WTC11 (cell line): Measurements from ENCODE around the gene GPR83. TPM values are rescaled to one million over a fixed set of nuclear protein-coding genes. Genes with fewer than 3 reads are reported as not detected.

ENCODE experiments used
- ATAC-seq: fragments of 200-7000 bp; cut with Tn5 transposase; 2 replicates; pipeline ENCODE4 v1.10.0; 2021; ENCODE audit warnings: mild to moderate bottlenecking, moderate library complexity
- CTCF ChIA-PET: fragments of 300-600 bp; sonication (Branson Sonifier 250); formaldehyde crosslinking; loops from one replicate; lab custom pipeline; 2021; ENCODE audit warnings: antibody characterized with exemption; lab: Charles Lee
- POLR2A ChIA-PET: fragments of 350-600 bp; sonication (Branson Sonifier 250); formaldehyde crosslinking; loops from one replicate; lab custom pipeline; 2021; ENCODE audit warnings: antibody characterized with exemption; lab: Charles Lee
- DNase-seq: peaks from one replicate; pipeline ENCODE4 v3.0.0; 2021; ENCODE audit warnings: low spot score
- H3K27ac Mint-ChIP-seq: 2 replicates; pipeline ENCODE4 v1.8.0; 2021; ENCODE audit warnings: mixed read lengths
- H3K27me3 Mint-ChIP-seq: 2 replicates; pipeline ENCODE4 v1.8.0; 2021; ENCODE audit warnings: low read depth, mild to moderate bottlenecking, moderate library complexity, mixed read lengths
- H3K36me3 Mint-ChIP-seq: 2 replicates; pipeline ENCODE4 v1.8.0; 2021; ENCODE audit warnings: mixed read lengths
- H3K4me1 Mint-ChIP-seq: 2 replicates; pipeline ENCODE4 v1.8.0; 2022; ENCODE audit warnings: mixed read lengths
- H3K4me3 Mint-ChIP-seq: 2 replicates; pipeline ENCODE4 v1.8.0; 2021; ENCODE audit warnings: mild to moderate bottlenecking, moderate library complexity, mixed read lengths
- H3K9me3 Mint-ChIP-seq: 2 replicates; pipeline ENCODE4 v1.8.0; 2021; ENCODE audit warnings: mixed read lengths
- AR ChIP-seq: fragments of 250-450 bp; sonication (Bioruptor Pico); IDR thresholded peaks from 2 replicates; pipeline ENCODE4 v1.9.0; 2021; ENCODE audit warnings: mild to moderate bottlenecking
- ATF2 ChIP-seq: sonication (generic); formaldehyde crosslinking; IDR thresholded peaks from 2 replicates; pipeline ENCODE4 v1.8.1; 2022; ENCODE audit warnings: low read depth, missing genetic modification reagents, borderline replicate concordance
- CBFB ChIP-seq: sonication (generic); formaldehyde crosslinking; IDR thresholded peaks from 2 replicates; pipeline ENCODE4 v1.8.1; 2022; ENCODE audit warnings: mild to moderate bottlenecking, low read depth, missing genetic modification reagents
- CREB1 ChIP-seq: sonication (generic); formaldehyde crosslinking; IDR thresholded peaks from 2 replicates; pipeline ENCODE4 v1.8.0; 2023; ENCODE audit warnings: mild to moderate bottlenecking, missing genetic modification reagents
- CREM ChIP-seq: sonication (generic); formaldehyde crosslinking; IDR thresholded peaks from 2 replicates; pipeline ENCODE4 v1.8.1; 2022; ENCODE audit warnings: mild to moderate bottlenecking, missing genetic modification reagents, moderate library complexity
- E2F1 ChIP-seq: sonication (generic); formaldehyde crosslinking; IDR thresholded peaks from 2 replicates; pipeline ENCODE4 v1.8.0; 2022; ENCODE audit warnings: mild to moderate bottlenecking, missing genetic modification reagents
- E2F4 ChIP-seq: sonication (generic); formaldehyde crosslinking; IDR thresholded peaks from 2 replicates; pipeline ENCODE4 v1.8.1; 2022; ENCODE audit warnings: low read depth, mild to moderate bottlenecking, moderate library complexity, missing genetic modification reagents, borderline replicate concordance
- E2F5 ChIP-seq: sonication (generic); formaldehyde crosslinking; IDR thresholded peaks from 2 replicates; pipeline ENCODE4 v1.8.1; 2022; ENCODE audit warnings: mild to moderate bottlenecking, moderate library complexity, missing genetic modification reagents
- EMX1 ChIP-seq: fragments of 250-450 bp; sonication (Bioruptor Pico); IDR thresholded peaks from 2 replicates; pipeline ENCODE4 v1.8.0; 2021; ENCODE audit warnings: mild to moderate bottlenecking
- FOXJ3 ChIP-seq: sonication (generic); formaldehyde crosslinking; IDR thresholded peaks from 2 replicates; pipeline ENCODE4 v1.9.0; 2021; ENCODE audit warnings: missing genetic modification reagents, mild to moderate bottlenecking, borderline replicate concordance
- GTF2I ChIP-seq: fragments of 250-450 bp; sonication (Bioruptor Pico); conservative IDR thresholded peaks from 2 replicates; pipeline ENCODE4 v1.4.0; 2021; ENCODE audit warnings: mild to moderate bottlenecking
- IRF2 ChIP-seq: sonication (generic); formaldehyde crosslinking; IDR thresholded peaks from 2 replicates; pipeline ENCODE4 v1.8.0; 2022; ENCODE audit warnings: low read depth, missing genetic modification reagents, borderline replicate concordance
- MAX ChIP-seq: sonication (generic); formaldehyde crosslinking; IDR thresholded peaks from 2 replicates; pipeline ENCODE4 v1.8.0; 2022; ENCODE audit warnings: mild to moderate bottlenecking, missing genetic modification reagents
- MLX ChIP-seq: sonication (generic); formaldehyde crosslinking; IDR thresholded peaks from 2 replicates; pipeline ENCODE4 v1.8.1; 2023; ENCODE audit warnings: mild to moderate bottlenecking, missing genetic modification reagents, moderate library complexity
- NFYB ChIP-seq: sonication (generic); formaldehyde crosslinking; conservative IDR thresholded peaks from 2 replicates; pipeline ENCODE4 v1.8.0; 2022; ENCODE audit warnings: low read depth, missing genetic modification reagents
- PRRX2 ChIP-seq: fragments of 250-450 bp; sonication (Bioruptor Pico); IDR thresholded peaks from 2 replicates; pipeline ENCODE4 v1.8.0; 2021; ENCODE audit warnings: mild to moderate bottlenecking
- USF1 ChIP-seq: sonication (generic); formaldehyde crosslinking; IDR thresholded peaks from 2 replicates; pipeline ENCODE4 v1.8.0; 2022; ENCODE audit warnings: mild to moderate bottlenecking, missing genetic modification reagents
- ZBTB21 ChIP-seq: sonication (generic); formaldehyde crosslinking; IDR thresholded peaks from 2 replicates; pipeline ENCODE4 v1.8.1; 2023; ENCODE audit warnings: mild to moderate bottlenecking, missing genetic modification reagents, borderline replicate concordance
- ZNF121 ChIP-seq: sonication (generic); formaldehyde crosslinking; IDR thresholded peaks from 2 replicates; pipeline ENCODE4 v1.8.0; 2023; ENCODE audit warnings: missing genetic modification reagents
- ZNF512 ChIP-seq: sonication (generic); formaldehyde crosslinking; IDR thresholded peaks from 2 replicates; pipeline ENCODE4 v1.8.1; 2022; ENCODE audit warnings: missing genetic modification reagents, borderline replicate concordance
- total RNA-seq: library from RNA; stranded (reverse); gene quantifications from 3 replicates; pipeline ENCODE4 v1.2.3, GENCODE V29; 2021
- TF ChIP-seq, protein P1 (sequence below): fragments of 250-450 bp; sonication (Bioruptor Pico); IDR thresholded peaks from 2 replicates; pipeline ENCODE4 v1.9.0; 2021; ENCODE audit warnings: mild to moderate bottlenecking

Gene GPR83
- total RNA-seq, 1 experiment from 2014 or later = 0.42 TPM

- Mint-ChIP-seq H3K4me1 (peaks cover 18% of the 10 kb centered on the region), H3K9me3 (no peaks in the 10 kb centered on the region), H3K36me3 (no peaks in the 10 kb centered on the region), H3K27me3 (peaks cover 47% of the 10 kb centered on the region), H3K4me3 (no peak overlapping the region), H3K27ac (no peak overlapping the region)
- no peak for TF ChIP-seq USF1 (CRISPR knock-in tag)
- TF ChIP-seq, protein P1, sequence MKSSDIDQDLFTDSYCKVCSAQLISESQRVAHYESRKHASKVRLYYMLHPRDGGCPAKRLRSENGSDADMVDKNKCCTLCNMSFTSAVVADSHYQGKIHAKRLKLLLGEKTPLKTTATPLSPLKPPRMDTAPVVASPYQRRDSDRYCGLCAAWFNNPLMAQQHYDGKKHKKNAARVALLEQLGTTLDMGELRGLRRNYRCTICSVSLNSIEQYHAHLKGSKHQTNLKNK (CRISPR knock-in tag) = no peak
- TF ChIP-seq ZBTB21 (CRISPR knock-in tag) = no peak
- TF ChIP-seq GTF2I = no peak
- TF ChIP-seq IRF2 (CRISPR knock-in tag) = no peak
- TF ChIP-seq E2F1 (CRISPR knock-in tag) = no peak
- no peak for TF ChIP-seq E2F4 (CRISPR knock-in tag)
- TF ChIP-seq CREB1 = no peak
- TF ChIP-seq CREM = no peak
- TF ChIP-seq MLX (CRISPR knock-in tag) = no peak
- no peak for ATAC-seq
- no peak for DNase-seq
- POLR2A ChIA-PET = no interaction called here
- CTCF ChIA-PET = no interaction called here
Observed at GRCh38 chr11:94398101-94398500, 3.1 kb downstream of the GPR83 start.

DNA sequence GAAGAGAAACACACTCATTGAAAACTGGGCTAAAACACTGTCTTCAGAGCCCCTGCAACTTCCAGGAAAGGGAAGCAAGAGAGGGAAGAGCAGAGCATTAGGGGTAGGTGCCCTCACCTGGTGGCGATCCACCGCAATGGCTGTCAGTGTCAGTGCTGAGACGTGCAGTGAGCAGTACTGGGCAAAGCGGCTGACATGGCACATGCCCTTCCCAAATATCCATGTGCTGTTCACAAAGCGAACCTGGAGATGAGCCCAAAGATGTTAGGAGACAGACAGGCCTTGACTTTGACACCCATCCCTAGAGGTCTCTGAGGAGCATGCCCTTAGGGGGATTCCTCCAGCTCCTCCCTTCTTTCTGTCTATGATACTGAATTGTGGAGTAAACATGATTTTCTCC, 4.9 kb downstream of the GPR83 start:
- ChIA-PET CTCF (no interaction called here), POLR2A (interaction anchor here (0.6 kb wide), 1 partner anchor 27 kb away, joined by 3 read pairs; no protein-coding TSS in a partner anchor)
- DNase-seq (no peak), ATAC-seq (no peak)
- peaks cover 29% of the 10 kb centered on the region for H3K27me3 Mint-ChIP-seq
- no peak overlapping the region for H3K4me3 Mint-ChIP-seq
- peaks cover 4% of the 10 kb centered on the region for H3K9me3 Mint-ChIP-seq
- peaks cover 7% of the 10 kb centered on the region for H3K4me1 Mint-ChIP-seq
- H3K36me3 Mint-ChIP-seq = no peaks in the 10 kb centered on the region
- no peak overlapping the region for H3K27ac Mint-ChIP-seq
- no peak for TF ChIP-seq ATF2
- TF ChIP-seq PRRX2 (CRISPR knock-in tag) = no peak
- no peak for TF ChIP-seq NFYB (CRISPR knock-in tag)
- no peak for TF ChIP-seq ZNF121 (CRISPR knock-in tag)
- no peak for TF ChIP-seq FOXJ3 (CRISPR knock-in tag)
- TF ChIP-seq EMX1 (CRISPR knock-in tag) = no peak
- no peak for TF ChIP-seq CBFB
- no peak for TF ChIP-seq ZNF512 (CRISPR knock-in tag)
- no peak for TF ChIP-seq AR (CRISPR knock-in tag)
- no peak for TF ChIP-seq E2F5 (CRISPR knock-in tag)
- TF ChIP-seq USF1 (CRISPR knock-in tag) = no peak
- TF ChIP-seq MAX (CRISPR knock-in tag) = no peak
